Measurements from ENCODE around the gene ZNF605. TPM values are rescaled to one million over a fixed set of nuclear protein-coding genes. Genes with fewer than 3 reads are reported as not detected.

The ZNF605 gene
- total RNA-seq, 1 experiment from 2014 or later = 8.6 TPM

DNA sequence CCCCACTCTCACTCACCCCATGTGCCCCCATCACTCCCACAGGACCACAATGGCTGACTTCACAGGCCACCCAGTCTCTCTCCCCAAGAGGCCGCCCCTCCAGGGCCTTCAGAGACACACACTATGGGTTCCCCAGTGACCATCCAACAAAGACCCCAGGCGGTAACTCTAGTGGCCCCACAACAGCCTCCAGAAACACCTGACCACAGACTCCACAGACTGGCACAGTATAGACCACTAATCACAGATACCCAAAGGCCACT, 3.0 kb downstream of the ZNF605 start:
- H3K36me3 ChIP-seq (ENCODE audit: low read depth, low read length) = peaks cover 54% of the 10 kb centered on the region
- ATAC-seq (no peak), DNase-seq (no peak)
- ChIA-PET CTCF (no interaction called here), POLR2A (ENCODE audit: unreplicated experiment) (no interaction called here)
- no peaks in the 10 kb centered on the region for H4K20me1 ChIP-seq (ENCODE audit: low read length)
- TF ChIP-seq, protein P1, sequence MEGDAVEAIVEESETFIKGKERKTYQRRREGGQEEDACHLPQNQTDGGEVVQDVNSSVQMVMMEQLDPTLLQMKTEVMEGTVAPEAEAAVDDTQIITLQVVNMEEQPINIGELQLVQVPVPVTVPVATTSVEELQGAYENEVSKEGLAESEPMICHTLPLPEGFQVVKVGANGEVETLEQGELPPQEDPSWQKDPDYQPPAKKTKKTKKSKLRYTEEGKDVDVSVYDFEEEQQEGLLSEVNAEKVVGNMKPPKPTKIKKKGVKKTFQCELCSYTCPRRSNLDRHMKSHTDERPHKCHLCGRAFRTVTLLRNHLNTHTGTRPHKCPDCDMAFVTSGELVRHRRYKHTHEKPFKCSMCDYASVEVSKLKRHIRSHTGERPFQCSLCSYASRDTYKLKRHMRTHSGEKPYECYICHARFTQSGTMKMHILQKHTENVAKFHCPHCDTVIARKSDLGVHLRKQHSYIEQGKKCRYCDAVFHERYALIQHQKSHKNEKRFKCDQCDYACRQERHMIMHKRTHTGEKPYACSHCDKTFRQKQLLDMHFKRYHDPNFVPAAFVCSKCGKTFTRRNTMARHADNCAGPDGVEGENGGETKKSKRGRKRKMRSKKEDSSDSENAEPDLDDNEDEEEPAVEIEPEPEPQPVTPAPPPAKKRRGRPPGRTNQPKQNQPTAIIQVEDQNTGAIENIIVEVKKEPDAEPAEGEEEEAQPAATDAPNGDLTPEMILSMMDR (conservative IDR thresholded peaks at IDR 0.05; ENCODE audit: low read depth, low read length) = no peak
- TF ChIP-seq EZH2 (IDR thresholded peaks at IDR 0.05; ENCODE audit: low read length, unreplicated experiment) (no peak), EZH2phosphoT487 (IDR thresholded peaks at IDR 0.05; ENCODE audit: borderline replicate concordance, low read length) (no peak)
- H3K4me3 ChIP-seq (ENCODE audit: low read length) = no peak overlapping the region
- intact Hi-C loops (cut with micrococcal nuclease) = no loop called here
- no peaks in the 10 kb centered on the region for H3K27me3 ChIP-seq (ENCODE audit: low read length)
- no peak overlapping the region for H3K27ac ChIP-seq (ENCODE audit: low read length)
- no peak overlapping the region for H3K9ac ChIP-seq (ENCODE audit: low read length)
- no peak overlapping the region for H3K4me2 ChIP-seq (ENCODE audit: low read length)
- peaks cover 22% of the 10 kb centered on the region for H3K9me3 ChIP-seq (ENCODE audit: low read length)
- no peak overlapping the region for H2AFZ ChIP-seq (ENCODE audit: low read length)
- no TSS peak for BruUV-seq (replicated peaks)
- H3K9me2 ChIP-seq (replicated peaks; ENCODE audit: low read length) = no peaks in the 10 kb centered on the region
- H3F3A ChIP-seq (ENCODE audit: low read length, unreplicated experiment) = peaks cover 9% of the 10 kb centered on the region
- H3K4me1 ChIP-seq (ENCODE audit: insufficient read depth, low read length) = peaks cover 8% of the 10 kb centered on the region
- H3K79me2 ChIP-seq (ENCODE audit: low read length) = peaks cover 56% of the 10 kb centered on the region

DNA sequence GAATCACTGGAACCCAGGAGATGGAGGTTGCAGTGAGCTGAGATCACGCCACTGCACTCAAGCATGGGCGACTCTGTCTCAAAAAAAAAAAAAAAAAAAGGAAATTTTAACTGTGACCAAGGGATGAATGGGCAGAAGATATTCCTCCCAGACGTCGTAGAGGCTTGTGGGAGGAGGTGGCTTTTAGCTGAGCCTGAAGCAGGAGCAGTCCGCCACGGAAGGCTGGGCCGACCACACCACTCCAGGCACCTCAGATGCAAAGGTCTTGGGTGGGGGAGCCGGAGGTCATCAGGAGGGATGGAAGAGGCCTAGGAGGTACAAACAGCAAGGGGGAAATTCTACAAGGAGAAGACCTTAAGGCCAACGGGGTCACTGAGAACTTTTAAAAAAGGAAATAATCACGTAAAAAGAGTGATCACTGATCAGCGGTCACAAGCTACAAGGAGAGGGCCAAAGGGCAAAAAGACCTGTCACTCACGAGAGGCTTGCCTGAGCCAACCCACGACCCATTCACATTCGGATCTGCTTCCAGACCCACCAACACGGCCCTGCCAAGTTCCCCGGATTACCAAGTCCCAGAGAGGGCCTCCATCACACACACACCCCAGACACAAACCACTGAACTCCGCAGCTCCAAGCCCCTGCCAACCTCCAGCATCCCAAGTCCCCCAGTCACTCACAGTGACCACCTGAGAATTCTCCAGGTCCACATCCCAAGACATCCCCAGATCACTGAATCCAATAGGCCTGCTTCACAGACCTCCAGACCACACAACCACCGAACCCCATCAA, 3.5 kb downstream of the ZNF605 start:
- no TSS peak for BruUV-seq (replicated peaks)
- peaks cover 8% of the 10 kb centered on the region for H3K4me1 ChIP-seq (ENCODE audit: insufficient read depth, low read length)
- H4K20me1 ChIP-seq (ENCODE audit: low read length) = no peaks in the 10 kb centered on the region
- peaks cover 60% of the 10 kb centered on the region for H3K36me3 ChIP-seq (ENCODE audit: low read depth, low read length)
- POLR2A ChIA-PET (ENCODE audit: unreplicated experiment) = no interaction called here
- CTCF ChIA-PET = no interaction called here
- peaks cover 55% of the 10 kb centered on the region for H3K79me2 ChIP-seq (ENCODE audit: low read length)
- DNase-seq (no peak), ATAC-seq (no peak)
- no peak overlapping the region for H3K4me3 ChIP-seq (ENCODE audit: low read length)
- no peak overlapping the region for H3K9ac ChIP-seq (ENCODE audit: low read length)
- no peaks in the 10 kb centered on the region for H3K9me2 ChIP-seq (replicated peaks; ENCODE audit: low read length)
- H3F3A ChIP-seq (ENCODE audit: low read length, unreplicated experiment) = peaks cover 9% of the 10 kb centered on the region
- intact Hi-C loops (cut with micrococcal nuclease) = no loop called here
- H3K27me3 ChIP-seq (ENCODE audit: low read length) = no peaks in the 10 kb centered on the region
- H3K4me2 ChIP-seq (ENCODE audit: low read length) = no peak overlapping the region
- H3K27ac ChIP-seq (ENCODE audit: low read length) = no peak overlapping the region
- H3K9me3 ChIP-seq (ENCODE audit: low read length) = peaks cover 22% of the 10 kb centered on the region
- TF ChIP-seq, protein P1 (conservative IDR thresholded peaks at IDR 0.05; ENCODE audit: low read depth, low read length) = no peak
- TF ChIP-seq EZH2phosphoT487 (IDR thresholded peaks at IDR 0.05; ENCODE audit: borderline replicate concordance, low read length) (no peak), EZH2 (IDR thresholded peaks at IDR 0.05; ENCODE audit: low read length, unreplicated experiment) (no peak)
- no peak overlapping the region for H2AFZ ChIP-seq (ENCODE audit: low read length)

DNA sequence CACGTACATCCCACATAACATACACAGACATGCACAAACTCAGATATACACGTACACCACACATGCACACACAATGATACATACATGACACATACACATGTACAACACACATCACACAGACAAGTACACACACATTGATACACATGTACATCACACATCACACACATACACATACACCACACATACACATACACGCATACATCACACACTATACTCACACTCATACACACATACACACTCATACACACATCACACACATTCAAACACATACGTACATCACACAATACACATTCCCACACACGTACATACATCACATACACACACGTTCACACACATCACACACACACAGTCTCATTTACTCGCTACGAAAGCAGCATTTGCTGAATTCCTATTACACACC, 4.5 kb downstream of the ZNF605 start:
- peaks cover 9% of the 10 kb centered on the region for H3F3A ChIP-seq (ENCODE audit: low read length, unreplicated experiment)

More for the DNA sequence above, 4.5 kb downstream of the ZNF605 start:
- Histone ChIP-seq H3K27ac (ENCODE audit: low read length) (no peak overlapping the region), H3K4me1 (ENCODE audit: insufficient read depth, low read length) (peaks cover 8% of the 10 kb centered on the region), H4K20me1 (ENCODE audit: low read length) (no peaks in the 10 kb centered on the region), H3K9me3 (ENCODE audit: low read length) (peaks cover 22% of the 10 kb centered on the region), H3K36me3 (ENCODE audit: low read depth, low read length) (peaks cover 63% of the 10 kb centered on the region), H3K27me3 (ENCODE audit: low read length) (no peaks in the 10 kb centered on the region), H3K9me2 (replicated peaks; ENCODE audit: low read length) (no peaks in the 10 kb centered on the region), H3K4me3 (ENCODE audit: low read length) (no peak overlapping the region), H3K9ac (ENCODE audit: low read length) (no peak overlapping the region), H2AFZ (ENCODE audit: low read length) (no peak overlapping the region), H3K4me2 (ENCODE audit: low read length) (no peak overlapping the region), H3K79me2 (ENCODE audit: low read length) (peaks cover 48% of the 10 kb centered on the region)
- ChIA-PET CTCF (no interaction called here), POLR2A (ENCODE audit: unreplicated experiment) (no interaction called here)
- TF ChIP-seq, protein P1 (conservative IDR thresholded peaks at IDR 0.05; ENCODE audit: low read depth, low read length) = no peak
- TF ChIP-seq EZH2 (IDR thresholded peaks at IDR 0.05; ENCODE audit: low read length, unreplicated experiment) = no peak
- no peak for TF ChIP-seq EZH2phosphoT487 (IDR thresholded peaks at IDR 0.05; ENCODE audit: borderline replicate concordance, low read length)
- intact Hi-C loops (cut with micrococcal nuclease) = no loop called here
- ATAC-seq (no peak), DNase-seq (no peak)
- BruUV-seq (replicated peaks) = no TSS peak

All from PC-3 (cell line).